Gastroesophageal sphincter (tissue), 3 donors: ENCODE data around the gene CAPN8.

ENCODE experiments used
- POLR2A ChIP-seq, 2 donors: fragments of 450-650 bp; IDR thresholded peaks; one replicate each; pipeline ENCODE4 v1.6.1; 2017; ENCODE audit warnings: antibody characterized with exemption in 2 of 2, mild to moderate bottlenecking in 2 of 2, moderate library complexity in 1 of 2
- TF ChIP-seq, protein P1 (sequence below), 4 experiments: fragments of 200-600 bp in 2 of 4; fragments of 450-650 bp in 2 of 4; sonication (generic) in 1 of 4; IDR thresholded peaks; one replicate each; pipeline ENCODE4 v1.5.1; 2017 to 2019; ENCODE audit warnings: antibody characterized with exemption in 4 of 4, mild to moderate bottlenecking in 2 of 4, moderate library complexity in 2 of 4

DNA sequence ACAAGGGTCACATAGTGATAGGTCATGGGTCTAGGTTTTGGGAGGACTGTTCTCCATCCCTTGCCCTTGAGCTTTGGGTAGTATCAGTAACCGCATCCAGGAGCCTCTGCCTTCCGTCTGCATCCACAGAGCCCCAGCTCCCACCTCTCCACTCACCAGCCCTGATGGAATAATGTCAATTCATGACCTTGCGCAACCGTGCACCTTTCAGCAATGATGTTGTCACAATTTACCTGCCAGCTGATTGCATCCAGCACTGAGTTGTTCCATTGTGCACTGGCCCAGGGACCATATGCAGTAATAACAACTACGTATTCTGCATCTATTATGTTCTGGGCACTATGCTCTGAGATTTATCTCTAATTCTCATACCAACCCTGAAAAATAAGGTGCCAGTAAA, 1.4 kb downstream of the CAPN8 start:
- TF ChIP-seq, protein P1, sequence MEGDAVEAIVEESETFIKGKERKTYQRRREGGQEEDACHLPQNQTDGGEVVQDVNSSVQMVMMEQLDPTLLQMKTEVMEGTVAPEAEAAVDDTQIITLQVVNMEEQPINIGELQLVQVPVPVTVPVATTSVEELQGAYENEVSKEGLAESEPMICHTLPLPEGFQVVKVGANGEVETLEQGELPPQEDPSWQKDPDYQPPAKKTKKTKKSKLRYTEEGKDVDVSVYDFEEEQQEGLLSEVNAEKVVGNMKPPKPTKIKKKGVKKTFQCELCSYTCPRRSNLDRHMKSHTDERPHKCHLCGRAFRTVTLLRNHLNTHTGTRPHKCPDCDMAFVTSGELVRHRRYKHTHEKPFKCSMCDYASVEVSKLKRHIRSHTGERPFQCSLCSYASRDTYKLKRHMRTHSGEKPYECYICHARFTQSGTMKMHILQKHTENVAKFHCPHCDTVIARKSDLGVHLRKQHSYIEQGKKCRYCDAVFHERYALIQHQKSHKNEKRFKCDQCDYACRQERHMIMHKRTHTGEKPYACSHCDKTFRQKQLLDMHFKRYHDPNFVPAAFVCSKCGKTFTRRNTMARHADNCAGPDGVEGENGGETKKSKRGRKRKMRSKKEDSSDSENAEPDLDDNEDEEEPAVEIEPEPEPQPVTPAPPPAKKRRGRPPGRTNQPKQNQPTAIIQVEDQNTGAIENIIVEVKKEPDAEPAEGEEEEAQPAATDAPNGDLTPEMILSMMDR (IDR thresholded peaks at IDR 0.05), result no peak
- no peak for TF ChIP-seq POLR2A (IDR thresholded peaks at IDR 0.05)
